Immature natural killer cell (primary cell): Measurements from ENCODE around the gene SHOX. TPM values are rescaled to one million over a fixed set of nuclear protein-coding genes. Genes with fewer than 3 reads are reported as not detected.
A peak's percentile ranks its signal among the peaks of the same experiment; 100 is the strongest.
"Not testable (repeated sequence)": the region's sequence is repeated elsewhere in the genome, so short reads cannot be mapped to it uniquely, and the experiment has no call there.

Source experiments
- DNase-seq, 3 donors: peaks; one replicate each; pipeline ENCODE4 v3.0.0; 2022; ENCODE audit warnings: mixed read lengths in 1 of 3
- H3K27ac Mint-ChIP-seq, 6 donors: one replicate each; pipeline ENCODE4 v1.8.0; 2020; ENCODE audit warnings: mixed read lengths in 6 of 6, mild to moderate bottlenecking in 5 of 6, inconsistent platforms in 4 of 6, moderate library complexity in 3 of 6
- H3K27me3 Mint-ChIP-seq, 3 donors: one replicate each; pipeline ENCODE4 v1.8.0; 2020 to 2021; ENCODE audit warnings: low read depth in 3 of 3, mild to moderate bottlenecking in 3 of 3, mixed read lengths in 3 of 3, moderate library complexity in 3 of 3, inconsistent platforms in 1 of 3
- H3K36me3 Mint-ChIP-seq, 3 donors: one replicate each; pipeline ENCODE4 v1.8.0; 2020; ENCODE audit warnings: mixed read lengths in 3 of 3, inconsistent platforms in 2 of 3, mild to moderate bottlenecking in 2 of 3
- H3K4me1 Mint-ChIP-seq, 2 donors: one replicate each; pipeline ENCODE4 v1.8.0; 2020; ENCODE audit warnings: inconsistent platforms in 2 of 2, mild to moderate bottlenecking in 2 of 2, mixed read lengths in 2 of 2, moderate library complexity in 1 of 2
- H3K4me3 Mint-ChIP-seq, 5 donors: one replicate each; pipeline ENCODE4 v1.8.0; 2020; ENCODE audit warnings: mild to moderate bottlenecking in 5 of 5, mixed read lengths in 5 of 5, inconsistent platforms in 3 of 5, moderate library complexity in 3 of 5
- H3K9me3 Mint-ChIP-seq, 6 donors: one replicate each; pipeline ENCODE4 v1.8.0; 2020; ENCODE audit warnings: mild to moderate bottlenecking in 6 of 6, mixed read lengths in 6 of 6, inconsistent platforms in 4 of 6, moderate library complexity in 3 of 6
- polyA plus RNA-seq, 3 donors: library from polyadenylated mRNA; unstranded; fragments of 300-500 nt; fragmentation: Illumina TruSeq; gene quantifications; one replicate each; pipeline ENCODE4 v1.2.3, GENCODE V29; 2021

SHOX gene
- polyA plus RNA-seq, 3 donors from 2014 or later: not detected

GRCh38 chrX:617401-617800 lies 13.2 kb upstream of the SHOX start:
- peaks cover 0 to 6% (median 0%) of the 10 kb centered on the region in 3 donors for H3K36me3 Mint-ChIP-seq
- no peak overlapping the region for H3K4me3 Mint-ChIP-seq
- peaks cover 0 to 8% (median 3%) of the 10 kb centered on the region in 6 donors for H3K9me3 Mint-ChIP-seq
- H3K27me3 Mint-ChIP-seq: peaks cover 6 to 7% (median 7%) of the 10 kb centered on the region in 3 donors
- peaks cover 0 to 6% of the 10 kb centered on the region in 2 donors for H3K4me1 Mint-ChIP-seq
- DNase-seq: no peak
- no peak overlapping the region for H3K27ac Mint-ChIP-seq

GRCh38 chrX:617891-618290 lies 12.7 kb upstream of the SHOX start:
- Mint-ChIP-seq H3K4me3 (peak overlapping the region in 1 of 5 donors; percentile 44), H3K27me3 (peaks cover 7 to 10% (median 9%) of the 10 kb centered on the region in 3 donors), H3K36me3 (peaks cover 0 to 6% (median 0%) of the 10 kb centered on the region in 3 donors), H3K9me3 (peaks cover 0 to 9% (median 3%) of the 10 kb centered on the region in 6 donors), H3K4me1 (peaks cover 0 to 11% of the 10 kb centered on the region in 2 donors), H3K27ac (no peak overlapping the region)
- DNase-seq: no peak

GRCh38 chrX:618304-618703 lies 12.3 kb upstream of the SHOX start:
- H3K4me3 Mint-ChIP-seq: peak overlapping the region in 1 of 5 donors; percentile 44
- H3K27ac Mint-ChIP-seq, DNase-seq, H3K9me3 Mint-ChIP-seq, H3K36me3 Mint-ChIP-seq: not testable (repeated sequence)
- H3K27me3 Mint-ChIP-seq: peaks cover 10 to 14% (median 11%) of the 10 kb centered on the region in 3 donors
- H3K4me1 Mint-ChIP-seq: peaks cover 2 to 14% of the 10 kb centered on the region in 2 donors

GRCh38 chrX:618761-619450 lies 11.7 kb upstream of the SHOX start:
- Mint-ChIP-seq H3K27ac (no peak overlapping the region), H3K36me3 (peaks cover 0 to 6% (median 0%) of the 10 kb centered on the region in 3 donors), H3K4me3 (no peak overlapping the region), H3K4me1 (peaks cover 2 to 14% of the 10 kb centered on the region in 2 donors), H3K27me3 (peaks cover 13 to 16% (median 13%) of the 10 kb centered on the region in 3 donors), H3K9me3 (peaks cover 0 to 5% (median 2%) of the 10 kb centered on the region in 6 donors)
- no peak for DNase-seq

GRCh38 chrX:619451-619811 lies 11.2 kb upstream of the SHOX start:
- H3K9me3 Mint-ChIP-seq: peaks cover 0 to 5% (median 2%) of the 10 kb centered on the region in 6 donors
- DNase-seq: no peak
- H3K4me3 Mint-ChIP-seq: no peak overlapping the region
- peaks cover 13 to 14% (median 13%) of the 10 kb centered on the region in 3 donors for H3K27me3 Mint-ChIP-seq
- H3K27ac Mint-ChIP-seq: no peak overlapping the region
- H3K4me1 Mint-ChIP-seq: peaks cover 2 to 14% of the 10 kb centered on the region in 2 donors
- peaks cover 0 to 6% (median 0%) of the 10 kb centered on the region in 3 donors for H3K36me3 Mint-ChIP-seq

GRCh38 chrX:619812-620531 lies 10.6 kb upstream of the SHOX start:
- H3K4me3 Mint-ChIP-seq: no peak overlapping the region
- DNase-seq: no peak
- peaks cover 0 to 6% (median 0%) of the 10 kb centered on the region in 3 donors for H3K36me3 Mint-ChIP-seq
- peaks cover 2 to 14% of the 10 kb centered on the region in 2 donors for H3K4me1 Mint-ChIP-seq
- H3K27me3 Mint-ChIP-seq: peaks cover 13 to 14% (median 13%) of the 10 kb centered on the region in 3 donors
- peaks cover 0 to 5% (median 2%) of the 10 kb centered on the region in 6 donors for H3K9me3 Mint-ChIP-seq
- H3K27ac Mint-ChIP-seq: no peak overlapping the region

- no peak overlapping the region for H3K4me3 Mint-ChIP-seq
- DNase-seq: no peak
- H3K9me3 Mint-ChIP-seq: peaks cover 0 to 7% (median 3%) of the 10 kb centered on the region in 6 donors
- H3K4me1 Mint-ChIP-seq: peaks cover 2 to 23% of the 10 kb centered on the region in 2 donors
- H3K27me3 Mint-ChIP-seq: peaks cover 13 to 26% (median 14%) of the 10 kb centered on the region in 3 donors
- H3K36me3 Mint-ChIP-seq: peaks cover 0 to 11% (median 0%) of the 10 kb centered on the region in 3 donors
- H3K27ac Mint-ChIP-seq: no peak overlapping the region
Measured at GRCh38 chrX:621705-622503, 8.7 kb upstream of the SHOX start.

- DNase-seq, H3K27ac Mint-ChIP-seq, H3K9me3 Mint-ChIP-seq: not testable (repeated sequence)
- peaks cover 0 to 16% (median under 1%) of the 10 kb centered on the region in 3 donors for H3K36me3 Mint-ChIP-seq
- H3K27me3 Mint-ChIP-seq: peaks cover 13 to 31% (median 15%) of the 10 kb centered on the region in 3 donors
- peak overlapping the region in 1 of 5 donors; percentile 14 for H3K4me3 Mint-ChIP-seq
- H3K4me1 Mint-ChIP-seq: peaks cover 2 to 25% of the 10 kb centered on the region in 2 donors
Measured at GRCh38 chrX:622802-623201, 7.8 kb upstream of the SHOX start.

- Mint-ChIP-seq H3K4me3 (no peak overlapping the region), H3K4me1 (peaks cover 2 to 25% of the 10 kb centered on the region in 2 donors), H3K27me3 (peaks cover 15 to 31% (median 19%) of the 10 kb centered on the region in 3 donors), H3K9me3 (peaks cover 0 to 7% (median 3%) of the 10 kb centered on the region in 6 donors), H3K36me3 (peaks cover 0 to 13% (median 4%) of the 10 kb centered on the region in 3 donors), H3K27ac (no peak overlapping the region)
- no peak for DNase-seq
Measured at GRCh38 chrX:623268-623598, 7.4 kb upstream of the SHOX start.

GRCh38 chrX:623599-624315 lies 6.8 kb upstream of the SHOX start:
- Mint-ChIP-seq H3K27me3 (peaks cover 15 to 29% (median 21%) of the 10 kb centered on the region in 3 donors), H3K27ac (no peak overlapping the region), H3K4me1 (peaks cover 2 to 25% of the 10 kb centered on the region in 2 donors), H3K9me3 (peaks cover 0 to 7% (median 3%) of the 10 kb centered on the region in 6 donors), H3K36me3 (peaks cover 0 to 10% (median 4%) of the 10 kb centered on the region in 3 donors), H3K4me3 (no peak overlapping the region)
- DNase-seq: no peak

- Mint-ChIP-seq H3K27ac (no peak overlapping the region), H3K4me3 (no peak overlapping the region), H3K36me3 (peaks cover 4 to 10% (median 4%) of the 10 kb centered on the region in 3 donors), H3K9me3 (peaks cover 0 to 7% (median 3%) of the 10 kb centered on the region in 6 donors), H3K27me3 (peaks cover 18 to 35% (median 21%) of the 10 kb centered on the region in 3 donors), H3K4me1 (peaks cover 2 to 25% of the 10 kb centered on the region in 2 donors)
- DNase-seq: no peak
Measured at GRCh38 chrX:625137-625691, 5.4 kb upstream of the SHOX start.

- H3K4me1 Mint-ChIP-seq: peaks cover 2 to 25% of the 10 kb centered on the region in 2 donors
- peaks cover 16 to 34% (median 22%) of the 10 kb centered on the region in 3 donors for H3K27me3 Mint-ChIP-seq
- not testable (repeated sequence) for DNase-seq, H3K9me3 Mint-ChIP-seq, H3K27ac Mint-ChIP-seq, H3K4me3 Mint-ChIP-seq
- peaks cover 4 to 10% (median 4%) of the 10 kb centered on the region in 3 donors for H3K36me3 Mint-ChIP-seq
Measured at GRCh38 chrX:626047-626446, 4.5 kb upstream of the SHOX start.
